ENCODE measurements around the gene SLC25A12.
"Not testable (repeated sequence)": the region's sequence is repeated elsewhere in the genome, so short reads cannot be mapped to it uniquely, and the experiment has no call there.

DNA sequence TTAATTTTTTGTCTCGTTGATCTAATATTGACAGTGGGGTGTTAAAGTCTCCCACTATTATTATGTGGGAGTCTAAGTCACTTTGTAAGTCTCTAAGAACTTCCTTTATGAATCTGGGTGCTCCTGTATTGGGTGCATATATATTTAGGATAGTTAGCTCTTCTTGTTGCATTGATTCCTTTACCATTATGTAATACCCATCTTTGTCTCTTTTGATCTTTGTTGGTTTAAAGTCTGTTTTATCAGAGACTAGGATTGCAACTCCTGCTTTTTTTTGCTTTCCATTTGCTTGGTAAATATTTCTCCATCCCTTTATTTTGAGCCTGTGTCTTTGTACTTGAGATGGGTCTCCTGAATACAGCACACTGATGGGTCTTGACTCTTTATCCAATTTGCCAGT, 135.3 kb downstream of the SLC25A12 start:
- not testable (repeated sequence) for TF ChIP-seq POLR2A (IDR thresholded peaks at IDR 0.05; ENCODE audit: low read length); GATA1 (IDR thresholded peaks at IDR 0.05; ENCODE audit: low read depth, low read length)

Measured in erythroblast (primary cell).